HT-29 (cell line): ENCODE data around the gene AADACL3. TPM values are rescaled to one million over a fixed set of nuclear protein-coding genes. Genes with fewer than 3 reads are reported as not detected.

ENCODE experiments used
- DNase-seq: peaks from one replicate; pipeline ENCODE4 v3.0.0-alpha.2; 2015; ENCODE audit warnings: low spot score
- small RNA-seq: library from RNA; depleted of rRNA; stranded (forward); fragments of <200 nt; gene quantifications from one replicate; pipeline ENCODE3, GENCODE V24; 2014
- total RNA-seq: library from RNA; depleted of rRNA; stranded (reverse); fragments of >200 nt; shearing (Covaris generic); gene quantifications from 2 replicates; pipeline ENCODE4 v1.2.3, GENCODE V29; 2014; rRNA removed

The AADACL3 gene
- total RNA-seq, 1 experiment from 2014 or later, result not detected

DNA sequence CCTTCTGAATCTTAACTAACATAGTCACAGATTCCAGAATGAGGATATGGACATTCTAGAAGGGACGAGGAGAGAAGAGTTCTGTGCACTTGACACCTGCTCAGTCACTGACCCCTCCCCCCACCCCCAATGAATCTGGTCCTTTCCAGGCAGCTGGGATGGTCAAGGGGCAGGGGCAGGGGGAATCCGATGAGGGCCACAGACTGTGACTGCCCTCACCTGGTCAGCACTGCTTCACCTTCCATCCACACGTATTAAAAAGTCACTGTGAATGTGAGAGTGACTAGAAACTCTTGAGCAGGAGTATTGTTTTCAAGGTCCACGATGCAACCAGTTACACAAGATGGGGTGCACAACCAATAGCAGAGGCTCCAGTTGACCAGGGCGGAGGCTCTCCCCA, 48.1 kb downstream of the AADACL3 start:
- DNase-seq, result no peak

DNA sequence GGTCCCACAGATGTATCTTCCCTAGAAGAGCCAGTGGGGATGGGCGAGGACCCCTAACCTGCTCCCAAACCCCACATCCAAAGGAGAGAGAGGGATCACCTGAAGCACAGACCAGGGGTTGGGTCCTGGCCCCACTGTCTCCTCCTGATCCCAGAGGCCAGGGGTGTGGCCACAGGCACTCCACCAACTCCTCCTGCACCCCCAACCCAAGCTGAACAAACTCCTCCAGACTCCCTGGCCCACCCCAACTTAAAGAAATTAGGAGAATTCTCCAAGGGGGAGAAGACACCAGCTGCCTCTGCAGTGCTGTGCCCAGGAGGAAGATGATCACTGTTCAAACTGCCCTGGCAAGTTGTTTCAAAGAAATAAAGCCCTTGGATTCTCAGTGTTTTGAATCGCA, 53.1 kb downstream of the AADACL3 start:
- DNase-seq, result no peak

DNA sequence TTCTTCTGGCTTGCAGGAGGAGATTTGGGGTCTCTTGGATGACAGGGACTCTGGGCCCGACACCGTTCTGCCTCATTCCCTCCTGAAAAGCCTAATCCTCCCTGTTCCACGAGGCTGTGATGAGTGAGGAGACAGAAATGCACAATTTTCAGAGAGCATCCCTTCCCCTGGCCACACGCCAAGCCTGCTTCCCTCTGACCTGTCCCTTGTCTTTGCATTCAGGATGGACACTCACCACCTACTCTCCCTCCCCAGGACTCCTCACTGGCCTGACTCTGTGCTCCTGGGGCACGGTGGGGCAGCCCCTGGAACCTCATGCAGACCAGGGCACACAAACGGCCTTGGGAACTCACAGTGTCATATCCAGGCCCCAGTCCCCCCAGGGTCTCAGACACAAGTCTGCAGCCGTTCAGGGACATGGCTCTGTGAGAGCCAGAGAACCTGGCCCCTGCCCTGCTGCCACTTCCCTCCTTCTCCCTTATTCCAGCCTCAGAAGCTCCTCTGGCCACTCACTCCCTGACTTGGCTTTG, 54.1 kb downstream of the AADACL3 start:
- no peak for DNase-seq

DNA sequence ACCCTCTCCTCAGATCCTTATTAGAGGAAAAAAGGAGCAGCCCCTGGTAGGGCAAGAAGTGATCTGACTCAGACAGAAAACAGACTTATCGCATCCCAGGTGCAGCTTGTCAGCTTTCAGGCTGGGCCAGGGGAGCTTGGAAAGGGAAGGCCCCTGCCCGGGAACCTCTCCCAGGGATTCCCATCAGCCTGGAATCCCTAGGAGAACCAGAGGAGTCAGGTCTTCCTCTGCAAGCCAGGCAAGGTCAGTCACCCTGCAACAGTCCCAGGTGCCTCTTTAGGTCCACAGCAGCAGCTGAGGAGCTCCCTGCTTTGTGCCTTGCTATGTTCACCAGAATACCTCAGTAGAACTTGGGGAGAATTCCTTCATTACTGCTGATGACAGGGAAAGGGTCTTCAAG, 54.7 kb downstream of the AADACL3 start:
- DNase-seq, result no peak

DNA sequence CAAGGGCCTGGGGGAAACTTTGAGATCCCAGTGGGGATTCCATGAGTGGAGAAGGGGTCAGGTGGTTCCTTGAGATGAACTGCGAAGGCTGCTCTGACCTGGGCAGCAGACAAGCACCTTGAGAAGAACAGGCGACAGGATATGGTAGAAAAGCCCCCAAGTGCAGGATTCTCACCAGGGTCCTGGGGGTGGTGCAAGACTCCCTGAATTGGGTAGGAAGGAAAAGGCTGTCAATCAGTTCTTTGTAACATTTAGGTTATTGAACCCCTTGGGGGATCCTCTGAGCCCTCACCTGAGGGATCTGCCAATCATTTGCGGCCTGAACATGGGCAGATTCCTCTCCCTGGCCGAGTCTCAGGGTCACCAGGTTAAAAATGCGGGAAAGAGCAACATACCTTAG, 55.3 kb downstream of the AADACL3 start:
- DNase-seq, result no peak

DNA sequence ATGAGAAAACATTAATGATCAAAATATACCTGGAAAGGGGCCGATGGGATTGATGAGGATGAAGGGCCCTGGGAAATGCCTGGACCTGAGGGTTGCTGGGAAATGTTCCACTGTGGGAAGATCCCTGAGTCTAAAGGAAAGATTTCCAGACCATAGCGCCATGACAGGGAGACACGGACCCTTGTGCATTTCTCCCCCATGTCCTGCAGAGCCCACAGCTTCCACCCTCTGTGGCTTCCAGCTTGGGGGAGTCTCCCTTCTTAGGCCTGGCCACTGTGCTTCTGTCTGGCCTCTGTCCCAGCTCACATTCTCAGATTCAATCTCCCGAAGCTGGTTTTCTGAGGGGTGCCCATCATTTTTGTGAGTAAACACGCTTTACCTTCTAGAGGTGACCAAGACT, 56.6 kb downstream of the AADACL3 start:
- no peak for DNase-seq

DNA sequence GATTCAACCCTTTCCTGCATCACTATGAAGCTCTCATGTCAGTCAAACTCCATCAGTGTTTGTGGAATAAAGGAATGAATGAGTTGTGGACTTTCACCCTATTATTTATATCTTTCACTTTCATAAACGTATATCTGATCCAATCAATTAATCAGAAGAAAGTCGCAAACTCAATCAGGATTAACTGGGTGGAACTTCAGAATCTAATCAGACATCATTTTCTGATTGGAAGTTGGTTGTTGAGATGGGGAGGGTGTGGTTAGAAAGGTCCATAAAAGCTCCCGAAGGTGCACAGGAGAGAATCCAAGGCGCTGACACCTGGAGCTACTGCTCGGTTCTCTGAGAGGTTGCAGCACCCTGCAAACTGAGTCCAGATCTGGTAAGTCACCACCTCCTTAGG, 57.5 kb downstream of the AADACL3 start, which contains the start of gene PRAMEF12:
Gene PRAMEF12, plus strand, starts transcription at position 301 of the 400 bp plus-strand sequence. CDS start 1,130 bp downstream, outside the sequence.
- no peak for DNase-seq

DNA sequence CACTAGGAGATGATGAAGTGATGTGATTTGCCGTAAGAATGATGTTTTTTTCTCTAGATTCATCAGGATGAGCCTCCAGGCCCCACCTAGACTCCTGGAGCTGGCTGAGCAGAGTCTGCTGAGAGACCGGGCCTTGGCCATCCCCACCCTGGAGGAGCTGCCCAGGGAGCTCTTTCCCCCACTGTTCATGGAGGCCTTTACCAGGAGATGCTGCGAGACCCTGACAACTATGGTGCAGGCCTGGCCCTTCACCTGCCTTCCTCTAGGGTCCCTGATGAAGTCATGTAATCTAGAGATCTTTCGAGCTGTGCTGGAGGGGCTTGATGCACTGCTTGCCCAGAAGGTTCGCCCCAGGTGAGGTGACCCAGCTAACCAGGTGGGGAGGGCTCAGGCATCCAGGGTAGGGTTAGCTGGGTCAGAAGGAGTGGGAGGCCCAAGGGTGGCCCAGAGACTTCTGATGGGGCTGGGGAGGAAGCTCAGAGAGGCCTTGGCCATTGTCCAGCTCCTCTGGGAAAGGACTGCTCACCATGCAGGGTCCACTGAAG, 59.0 kb downstream of the AADACL3 start:
- no peak for DNase-seq

DNA sequence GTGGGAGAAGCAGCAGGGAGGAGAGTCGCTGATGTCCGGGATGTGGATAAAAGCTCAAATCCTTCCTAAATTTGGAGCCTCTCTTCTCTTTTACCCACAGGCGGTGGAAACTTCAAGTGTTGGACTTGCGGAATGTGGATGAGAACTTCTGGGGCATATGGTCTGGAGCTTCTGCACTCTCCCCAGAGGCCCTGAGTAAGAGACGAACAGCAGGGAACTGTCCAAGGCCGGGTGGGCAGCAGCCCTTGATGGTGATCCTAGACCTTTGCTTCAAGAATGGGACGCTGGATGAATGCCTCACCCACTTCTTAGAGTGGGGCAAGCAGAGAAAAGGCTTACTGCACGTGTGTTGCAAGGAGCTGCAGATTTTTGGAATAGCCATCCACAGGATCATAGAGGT, 59.5 kb downstream of the AADACL3 start:
- DNase-seq, result no peak

DNA sequence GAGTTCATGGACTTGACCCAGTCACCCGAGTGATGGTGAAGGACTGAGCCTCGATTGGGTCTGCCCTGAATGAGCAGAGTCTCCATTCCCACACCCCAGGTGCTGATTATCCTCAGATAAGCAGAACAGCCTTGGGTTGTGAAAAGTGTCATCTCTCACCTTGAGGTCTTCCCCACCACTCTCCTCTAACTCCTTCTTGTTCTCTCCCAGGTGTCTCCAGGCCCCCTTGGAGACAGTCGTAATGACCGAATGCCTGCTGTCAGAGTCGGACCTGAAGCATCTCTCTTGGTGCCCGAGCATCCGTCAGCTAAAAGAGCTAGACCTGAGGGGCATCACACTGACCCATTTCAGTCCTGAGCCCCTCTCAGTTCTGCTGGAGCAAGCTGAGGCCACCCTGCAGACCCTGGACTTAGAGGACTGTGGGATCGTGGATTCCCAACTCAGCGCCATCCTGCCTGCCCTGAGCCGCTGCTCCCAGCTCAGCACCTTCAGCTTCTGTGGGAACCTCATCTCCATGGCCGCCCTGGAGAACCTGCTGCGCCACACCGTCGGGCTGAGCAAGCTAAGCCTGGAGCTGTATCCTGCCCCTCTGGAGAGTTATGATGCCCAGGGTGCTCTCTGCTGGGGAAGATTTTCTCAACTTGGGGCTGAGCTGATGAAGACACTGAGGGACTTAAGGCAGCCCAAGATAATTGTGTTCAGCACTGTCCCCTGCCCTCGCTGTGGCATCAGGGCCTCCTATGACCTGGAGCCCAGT, 61.1 kb downstream of the AADACL3 start:
- no peak for DNase-seq

Small RNAs within 50 kb of the gene (small RNA-seq; reads per million reads assigned to genes)
- not detected for gene AC244670.1

Other genes with a start within 250 kb of the AADACL3 start
- gene DHRS3, start 97.9 kb upstream of the AADACL3 start, total RNA-seq, result 84.8 and 90.2 TPM in 2 replicates
- not detected in 2 replicates for gene AADACL4, start 72.0 kb upstream of the AADACL3 start, total RNA-seq
- gene CFAP107, start 30.1 kb downstream of the AADACL3 start, total RNA-seq, result not detected in 2 replicates
- not detected in 2 replicates for gene PRAMEF12, start 57.6 kb downstream of the AADACL3 start, total RNA-seq
- not detected in 2 replicates for gene PRAMEF1, start 75.3 kb downstream of the AADACL3 start, total RNA-seq
- not detected in 2 replicates for gene PRAMEF11, start 115.3 kb downstream of the AADACL3 start, total RNA-seq
- not detected in 2 replicates for gene HNRNPCL1, start 132.6 kb downstream of the AADACL3 start, total RNA-seq
- gene PRAMEF2, start 141.0 kb downstream of the AADACL3 start, total RNA-seq, result not detected in 2 replicates
- gene PRAMEF4, start 170.1 kb downstream of the AADACL3 start, total RNA-seq, result not detected in 2 replicates
- not detected in 2 replicates for gene PRAMEF10, start 182.2 kb downstream of the AADACL3 start, total RNA-seq
- not detected in 2 replicates for gene PRAMEF7, start 200.5 kb downstream of the AADACL3 start, total RNA-seq
- gene PRAMEF6, start 231.5 kb downstream of the AADACL3 start, total RNA-seq, result not detected in 2 replicates